Endothelial cell of umbilical vein (primary cell): ENCODE measurements around the gene SORL1. TPM values are rescaled to one million over a fixed set of nuclear protein-coding genes. Genes with fewer than 3 reads are reported as not detected.

ENCODE experiments used
- BruUV-seq: library from RNA; stranded (reverse); fragments of 400-500 nt; replicated peaks from 2 replicates; lab custom pipeline; 2021; lab: Mats Ljungman, UMichigan
- CTCF ChIA-PET: fragments of 300-600, 350-600 bp; sonication (Branson Sonifier 250); formaldehyde crosslinking; loops from one replicate; lab custom pipeline; 2021; ENCODE audit warnings: antibody characterized with exemption, inconsistent platforms; lab: Charles Lee
- POLR2A ChIA-PET: fragments of 300-600, 350-600 bp; sonication (Branson Sonifier 250); formaldehyde crosslinking; loops from one replicate; lab custom pipeline; 2021; ENCODE audit warnings: antibody characterized with exemption, inconsistent platforms; lab: Charles Lee
- DNase-seq: peaks from one replicate; pipeline ENCODE4 v3.0.0-alpha.2; 2011; ENCODE audit warnings: low read depth, low spot score
- FAIRE-seq: peaks from 2 replicates; lab custom pipeline; 2011; peaks lifted over from hg19 to GRCh38; lab: Jason Lieb, UNC
- H2AFZ ChIP-seq: 2 replicates; pipeline ENCODE4 v1.6.0; 2012; ENCODE audit warnings: low read depth, low read length, control low read depth, inconsistent platforms
- H3K27ac ChIP-seq: 2 replicates; pipeline ENCODE4 v1.5.1; 2011; ENCODE audit warnings: low read depth, mild to moderate bottlenecking, control low read depth, low read length, moderate library complexity; ENCODE audit not compliant: insufficient read depth
- H3K27me3 ChIP-seq, 2 experiments: 2 replicates each; pipeline versions ENCODE4 v1.6.0 to v1.6.1; 2011; ENCODE audit warnings: low read length in 2 of 2, mixed read lengths in 1 of 2; ENCODE audit not compliant: control insufficient read depth in 2 of 2, insufficient read depth in 2 of 2
- H3K36me3 ChIP-seq, 2 experiments: 2 replicates in 1 of 2; 3 replicates in 1 of 2; pipeline ENCODE4 v1.5.1; 2011; ENCODE audit warnings: low read length in 2 of 2, mild to moderate bottlenecking in 1 of 2, moderate library complexity in 1 of 2; ENCODE audit not compliant: control insufficient read depth in 2 of 2, insufficient read depth in 2 of 2; ENCODE audit errors: extremely low read depth in 1 of 2
- H3K4me1 ChIP-seq: 3 replicates; pipeline ENCODE4 v1.5.1; 2011; ENCODE audit warnings: mild to moderate bottlenecking, low read length; ENCODE audit not compliant: control insufficient read depth, insufficient read depth; ENCODE audit errors: extremely low read depth
- H3K4me2 ChIP-seq: 2 replicates; pipeline ENCODE4 v1.6.1; 2011; ENCODE audit warnings: low read length, control low read depth, mixed read lengths; ENCODE audit not compliant: insufficient read depth
- H3K4me3 ChIP-seq, 3 experiments: fragments of 200-600 bp in 1 of 3; sonication (generic), shearing (Covaris generic) in 1 of 3; replicated peaks in 1 of 3; 2 replicates each; pipeline ENCODE4 v1.5.1; 2011 to 2016; ENCODE audit warnings: control low read depth in 3 of 3, low read length in 3 of 3, mild to moderate bottlenecking in 2 of 3, inconsistent platforms in 1 of 3, low read depth in 1 of 3, moderate library complexity in 1 of 3; ENCODE audit not compliant: insufficient read depth in 1 of 3
- H3K79me2 ChIP-seq: 2 replicates; pipeline ENCODE4 v1.6.0; 2012; ENCODE audit warnings: low read length, inconsistent platforms; ENCODE audit not compliant: control insufficient read depth, insufficient read depth
- H3K9ac ChIP-seq: replicated peaks from 2 replicates; pipeline ENCODE3; 2011; ENCODE audit warnings: low read length, control low read depth; ENCODE audit not compliant: insufficient read depth; ENCODE audit errors: extremely low read depth
- H3K9me1 ChIP-seq: replicated peaks from 3 replicates; pipeline ENCODE4 v1.6.0; 2011; ENCODE audit warnings: mild to moderate bottlenecking, low read length; ENCODE audit not compliant: control insufficient read depth, insufficient read depth; ENCODE audit errors: extremely low read depth
- H3K9me3 ChIP-seq: replicated peaks from 2 replicates; pipeline ENCODE4 v1.5.1; 2012; ENCODE audit warnings: low read length, inconsistent platforms; ENCODE audit not compliant: control insufficient read depth, insufficient read depth
- H4K20me1 ChIP-seq: replicated peaks from 2 replicates; pipeline ENCODE3; 2011; ENCODE audit warnings: mild to moderate bottlenecking, low read length; ENCODE audit not compliant: control insufficient read depth, insufficient read depth; ENCODE audit errors: extremely low read depth
- EZH2 ChIP-seq: IDR thresholded peaks from 2 replicates; pipeline ENCODE4 v1.6.1; 2012; ENCODE audit warnings: borderline replicate concordance, low read depth, mild to moderate bottlenecking, moderate library complexity, low read length, inconsistent platforms; ENCODE audit not compliant: severe bottlenecking
- FOS ChIP-seq: IDR thresholded peaks from 2 replicates; pipeline ENCODE4 v1.6.1; 2011; ENCODE audit warnings: mild to moderate bottlenecking, low read length, moderate library complexity, borderline replicate concordance; ENCODE audit not compliant: insufficient read depth
- GATA2 ChIP-seq: IDR thresholded peaks from 2 replicates; pipeline ENCODE4 v1.7.0; 2011; ENCODE audit warnings: low read depth, mild to moderate bottlenecking, moderate library complexity, mixed read lengths, low read length; ENCODE audit not compliant: insufficient read length, insufficient read depth
- JUN ChIP-seq: IDR thresholded peaks from 2 replicates; pipeline ENCODE4 v1.6.1; 2011; ENCODE audit warnings: borderline replicate concordance, low read depth; ENCODE audit not compliant: insufficient read length, insufficient read depth
- MYC ChIP-seq: IDR thresholded peaks from one replicate; pipeline ENCODE4 v1.6.1; 2011; ENCODE audit warnings: mild to moderate bottlenecking, low read depth, low read length
- POLR2A ChIP-seq: IDR thresholded peaks from 2 replicates; pipeline ENCODE4 v1.6.1; 2012; ENCODE audit warnings: low read depth, mild to moderate bottlenecking, control low read depth, low read length
- POLR2AphosphoS5 ChIP-seq: IDR thresholded peaks from 2 replicates; pipeline ENCODE4 v1.6.1; 2012; ENCODE audit warnings: low read depth, mild to moderate bottlenecking, control low read depth, low read length, moderate library complexity; ENCODE audit not compliant: insufficient read depth
- dilution Hi-C: fragments of 300-500 bp; cut with MboI; formaldehyde crosslinking; loops from one replicate; pipeline ENCODE4 v1.15.0; 2019; ENCODE audit warnings: low sequenced_read_pairs; ENCODE audit not compliant: extremely low pct_ligation_motif_present
- intact Hi-C: fragments of 100-400 bp; cut with micrococcal nuclease; formaldehyde crosslinking; loops from one replicate; pipeline ENCODE4 v1.10.0; 2022
- polyA plus RNA-seq, 4 experiments: library from polyadenylated mRNA; depleted of rRNA in 3 of 4; stranded (reverse) in 3 of 4; unstranded in 1 of 4; fragments of >200 nt; gene quantifications; 2 replicates each; pipeline versions ENCODE4 v1.2.1 to v1.2.3, GENCODE V29; 2011 to 2012; ENCODE audit warnings: missing spikeins in 1 of 4
- total RNA-seq: library from RNA; stranded (reverse); gene quantifications from 2 replicates; pipeline ENCODE4 v1.2.3, GENCODE V29; 2021
- TF ChIP-seq, protein P1 (sequence below), 2 donors: IDR thresholded peaks; 1 replicate in 1 of 2; 2 replicates in 1 of 2; pipeline ENCODE4 v1.5.1; 2011; ENCODE audit warnings: low read length in 2 of 2, mild to moderate bottlenecking in 2 of 2, moderate library complexity in 2 of 2, control low read depth in 1 of 2, inconsistent platforms in 1 of 2, low read depth in 1 of 2; ENCODE audit not compliant: insufficient read depth in 1 of 2; ENCODE audit errors: extremely low read depth in 1 of 2
- TF ChIP-seq, protein P2 (sequence below): IDR thresholded peaks from 2 replicates; pipeline ENCODE4 v1.6.1; 2011; ENCODE audit not compliant: insufficient read depth, insufficient read length

SORL1 gene
- total and polyA plus RNA-seq, 2 donors (not counting 3 experiments of a cell fraction or from before 2014, with no cell fraction given) = 0.17 to 0.31 TPM

DNA sequence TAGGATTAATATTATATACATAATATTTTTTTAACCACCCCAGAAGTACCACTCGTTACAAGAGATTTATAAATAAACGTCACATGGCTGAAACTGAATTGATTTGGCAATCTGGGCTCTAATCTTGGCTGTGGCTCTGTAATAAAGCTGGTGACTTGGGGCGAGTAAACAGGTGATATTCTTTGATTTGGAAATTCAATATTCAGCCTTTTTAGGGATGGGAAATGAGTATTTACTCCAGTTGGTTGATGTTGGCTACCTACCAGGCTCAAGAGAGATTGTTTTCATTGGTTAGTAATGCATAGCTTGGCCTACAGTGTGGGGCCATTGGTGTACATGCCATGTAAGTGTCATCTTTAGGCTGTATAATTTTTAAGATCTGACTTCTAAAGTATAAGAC lies 118.3 kb downstream of the SORL1 start:
- DNase-seq (no peak), FAIRE-seq (no peak)
- Histone ChIP-seq H3K4me2 (no peak overlapping the region), H3K79me2 (no peaks in the 10 kb centered on the region), H3K9ac (no peak overlapping the region), H3K9me1 (no peaks in the 10 kb centered on the region), H2AFZ (no peak overlapping the region), H3K27ac (no peak overlapping the region), H3K9me3 (no peaks in the 10 kb centered on the region), H3K36me3 (no peaks in the 10 kb centered on the region), H3K4me3 (no peak overlapping the region), H4K20me1 (no peaks in the 10 kb centered on the region), H3K27me3 (no peaks in the 10 kb centered on the region), H3K4me1 (no peaks in the 10 kb centered on the region)
- ChIA-PET CTCF (no interaction called here), POLR2A (no interaction called here)
- TF ChIP-seq POLR2A (no peak), GATA2 (no peak), FOS (no peak), POLR2AphosphoS5 (no peak), EZH2 (no peak), JUN (no peak), MYC (no peak)
- TF ChIP-seq, protein P1, sequence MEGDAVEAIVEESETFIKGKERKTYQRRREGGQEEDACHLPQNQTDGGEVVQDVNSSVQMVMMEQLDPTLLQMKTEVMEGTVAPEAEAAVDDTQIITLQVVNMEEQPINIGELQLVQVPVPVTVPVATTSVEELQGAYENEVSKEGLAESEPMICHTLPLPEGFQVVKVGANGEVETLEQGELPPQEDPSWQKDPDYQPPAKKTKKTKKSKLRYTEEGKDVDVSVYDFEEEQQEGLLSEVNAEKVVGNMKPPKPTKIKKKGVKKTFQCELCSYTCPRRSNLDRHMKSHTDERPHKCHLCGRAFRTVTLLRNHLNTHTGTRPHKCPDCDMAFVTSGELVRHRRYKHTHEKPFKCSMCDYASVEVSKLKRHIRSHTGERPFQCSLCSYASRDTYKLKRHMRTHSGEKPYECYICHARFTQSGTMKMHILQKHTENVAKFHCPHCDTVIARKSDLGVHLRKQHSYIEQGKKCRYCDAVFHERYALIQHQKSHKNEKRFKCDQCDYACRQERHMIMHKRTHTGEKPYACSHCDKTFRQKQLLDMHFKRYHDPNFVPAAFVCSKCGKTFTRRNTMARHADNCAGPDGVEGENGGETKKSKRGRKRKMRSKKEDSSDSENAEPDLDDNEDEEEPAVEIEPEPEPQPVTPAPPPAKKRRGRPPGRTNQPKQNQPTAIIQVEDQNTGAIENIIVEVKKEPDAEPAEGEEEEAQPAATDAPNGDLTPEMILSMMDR (IDR thresholded peaks at IDR 0.05; ENCODE audit: extremely low read depth in 1 of 2, insufficient read depth in 1 of 2, low read depth in 1 of 2, low read length in 2 of 2) = no peak
- TF ChIP-seq, protein P2, sequence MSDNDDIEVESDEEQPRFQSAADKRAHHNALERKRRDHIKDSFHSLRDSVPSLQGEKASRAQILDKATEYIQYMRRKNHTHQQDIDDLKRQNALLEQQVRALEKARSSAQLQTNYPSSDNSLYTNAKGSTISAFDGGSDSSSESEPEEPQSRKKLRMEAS = no peak
- dilution Hi-C loops (no loop called here), intact Hi-C loops (no loop called here)
- BruUV-seq = no TSS peak
